H1 (cell line): Measurements from ENCODE around the gene RAB3B. TPM values are rescaled to one million over a fixed set of nuclear protein-coding genes. Genes with fewer than 3 reads are reported as not detected.

Source experiments
- CHD1 ChIP-seq: IDR thresholded peaks from 2 replicates; pipeline ENCODE4 v1.6.1; 2012; ENCODE audit warnings: low read depth, low read length, improper control_type of control experiment
- CHD7 ChIP-seq: fragments of 300-600 bp; sonication (generic); IDR thresholded peaks from 2 replicates; pipeline ENCODE4 v1.7.1; 2012; ENCODE audit warnings: low read length, moderate library complexity, mild to moderate bottlenecking, inconsistent platforms; ENCODE audit not compliant: insufficient replicate concordance
- KDM4A ChIP-seq: IDR thresholded peaks from one replicate; pipeline ENCODE4 v1.7.1; 2012; ENCODE audit warnings: low read depth, mild to moderate bottlenecking, moderate library complexity, low read length, inconsistent platforms; ENCODE audit not compliant: severe bottlenecking
- SIX5 ChIP-seq: IDR thresholded peaks from 2 replicates; pipeline ENCODE4 v1.6.1; 2011; ENCODE audit warnings: mild to moderate bottlenecking, low read depth, low read length
- polyA plus RNA-seq, 7 experiments: library from polyadenylated mRNA; depleted of rRNA in 3 of 7; stranded (reverse) in 5 of 7; unstranded in 2 of 7; fragments of >200 nt in 5 of 7; fragments of 200-250 nt in 2 of 7; gene quantifications; 1 replicate in 5 of 7; 2 replicates in 1 of 7; 4 replicates in 1 of 7; pipeline versions ENCODE4 v1.2.1 to v1.2.3, GENCODE V29; 2011 to 2013; ENCODE audit warnings: missing spikeins in 2 of 7, mixed read lengths in 2 of 7
- total RNA-seq: library from RNA; stranded (reverse); fragmentation: NEBNext Ultra II Directional; extraction: Animal tissue kit (Norgen Biotek cat#: 25700); gene quantifications from 2 replicates; pipeline ENCODE4 v1.2.1, GENCODE V29; 2021

The RAB3B gene
- total and polyA plus RNA-seq, 2 of the 8 experiments (the other 6 are each of a cell fraction or from before 2014, with no cell fraction given) = 12.5 to 36.8 TPM

- TF ChIP-seq CHD7 (peak; percentile 99), KDM4A (no peak), SIX5 (no peak), CHD1 (no peak)
These were observed 131.6 kb downstream of the RAB3B start (continued) for GRCh38 chr1:51858892-51859291.
